Measurements from ENCODE around the gene EGLN3. TPM values are rescaled to one million over a fixed set of nuclear protein-coding genes. Genes with fewer than 3 reads are reported as not detected.

EGLN3 gene
- total RNA-seq, 1 donor from 2014 or later, result 153 TPM

DNA sequence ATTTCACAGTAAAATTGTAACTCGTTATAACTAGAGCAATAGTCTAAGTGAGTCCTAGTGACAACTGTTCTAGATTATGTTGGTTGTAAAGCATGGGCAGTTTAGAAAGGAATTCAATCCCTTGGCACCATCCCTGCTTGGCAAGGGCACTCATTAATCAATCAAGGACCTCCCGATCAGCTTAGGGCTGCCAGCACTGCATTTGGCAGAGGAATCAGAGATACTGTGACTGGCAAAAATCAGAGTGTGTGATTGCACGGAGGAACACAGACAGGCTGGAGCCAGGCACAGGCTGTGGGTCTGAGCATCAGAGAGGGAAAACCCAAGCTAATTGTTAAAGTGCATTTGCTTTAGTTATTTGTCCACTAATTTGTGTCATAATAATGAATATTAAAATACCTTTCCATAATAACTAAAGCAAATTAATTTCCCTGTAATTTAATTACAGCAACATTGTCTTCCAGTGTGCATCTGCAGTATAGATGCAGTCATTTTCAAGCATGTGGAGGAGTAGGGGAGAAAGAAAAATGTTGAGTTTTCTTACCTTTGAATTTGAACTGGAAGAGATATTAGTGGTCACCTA lies 3.2 kb upstream of the EGLN3 start:
- Histone ChIP-seq H3K9me3 (replicated peaks) (no peaks in the 10 kb centered on the region), H3K36me3 (no peaks in the 10 kb centered on the region), H3K27ac (replicated peaks) (peak overlapping the region; percentile 37), H3K27me3 (ENCODE audit: low read depth) (no peaks in the 10 kb centered on the region), H3K4me1 (peaks cover 45% of the 10 kb centered on the region), H3K4me3 (no peak overlapping the region)
- intact Hi-C loops (cut with micrococcal nuclease), result no loop called here
- no peak for DNase-seq
- TF ChIP-seq CTCF (IDR thresholded peaks at IDR 0.05; ENCODE audit: borderline replicate concordance), result no peak

DNA sequence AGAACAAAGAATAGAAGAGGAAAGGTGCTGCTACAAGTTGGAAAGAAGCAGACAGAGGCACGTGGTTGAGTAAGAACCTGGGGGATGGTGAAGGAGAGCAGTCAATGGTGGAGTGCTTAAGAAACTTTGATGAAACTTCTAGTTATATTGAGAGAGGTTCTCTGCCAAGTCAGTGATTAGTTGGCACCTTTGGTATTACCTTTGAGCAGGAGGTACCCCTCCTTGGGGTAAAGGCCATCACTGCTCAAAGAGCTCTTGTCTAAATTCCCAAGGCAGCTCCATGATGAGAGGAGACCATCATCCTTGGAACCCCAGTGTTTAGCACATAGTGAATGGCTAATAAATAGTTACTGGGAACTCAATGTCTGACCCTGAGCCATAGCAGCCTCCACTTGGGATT lies 1.7 kb upstream of the EGLN3 start:
- intact Hi-C loops (cut with micrococcal nuclease), result no loop called here
- DNase-seq, result no peak

GRCh38 chr14:33951183-33951840 lies 438 bp upstream of the EGLN3 start:
- Histone ChIP-seq H3K36me3 (no peaks in the 10 kb centered on the region), H3K4me3 (peak overlapping the region; percentile 96), H3K27me3 (ENCODE audit: low read depth) (no peaks in the 10 kb centered on the region), H3K4me1 (peaks cover 57% of the 10 kb centered on the region), H3K27ac (replicated peaks) (peak overlapping the region; percentile 90), H3K9me3 (replicated peaks) (no peaks in the 10 kb centered on the region)
- DNase-seq, result no peak
- TF ChIP-seq CTCF (IDR thresholded peaks at IDR 0.05; ENCODE audit: borderline replicate concordance), result no peak
- intact Hi-C loops (cut with micrococcal nuclease), result no loop called here

More for the DNA sequence above, 1.7 kb upstream of the EGLN3 start:
- Histone ChIP-seq H3K36me3 (no peaks in the 10 kb centered on the region), H3K9me3 (replicated peaks) (no peaks in the 10 kb centered on the region), H3K4me3 (no peak overlapping the region), H3K27me3 (ENCODE audit: low read depth) (no peaks in the 10 kb centered on the region), H3K27ac (replicated peaks) (no peak overlapping the region), H3K4me1 (peaks cover 45% of the 10 kb centered on the region)
- no peak for TF ChIP-seq CTCF (IDR thresholded peaks at IDR 0.05; ENCODE audit: borderline replicate concordance)

- intact Hi-C loops (cut with micrococcal nuclease), result loop anchor here (10.0 kb wide), 1 partner anchor 105 kb away; no protein-coding TSS in a partner anchor
- peak overlapping the region; percentile 96 for H3K4me3 ChIP-seq
- no peaks in the 10 kb centered on the region for H3K36me3 ChIP-seq
- peak overlapping the region; percentile 90 for H3K27ac ChIP-seq (replicated peaks)
- TF ChIP-seq CTCF (IDR thresholded peaks at IDR 0.05; ENCODE audit: borderline replicate concordance), result no peak
- H3K27me3 ChIP-seq (ENCODE audit: low read depth), result no peaks in the 10 kb centered on the region
- H3K9me3 ChIP-seq (replicated peaks), result no peaks in the 10 kb centered on the region
- peaks cover 76% of the 10 kb centered on the region for H3K4me1 ChIP-seq
- no peak for DNase-seq
Measured at GRCh38 chr14:33949411-33949893, 1.4 kb downstream of the EGLN3 start.

DNA sequence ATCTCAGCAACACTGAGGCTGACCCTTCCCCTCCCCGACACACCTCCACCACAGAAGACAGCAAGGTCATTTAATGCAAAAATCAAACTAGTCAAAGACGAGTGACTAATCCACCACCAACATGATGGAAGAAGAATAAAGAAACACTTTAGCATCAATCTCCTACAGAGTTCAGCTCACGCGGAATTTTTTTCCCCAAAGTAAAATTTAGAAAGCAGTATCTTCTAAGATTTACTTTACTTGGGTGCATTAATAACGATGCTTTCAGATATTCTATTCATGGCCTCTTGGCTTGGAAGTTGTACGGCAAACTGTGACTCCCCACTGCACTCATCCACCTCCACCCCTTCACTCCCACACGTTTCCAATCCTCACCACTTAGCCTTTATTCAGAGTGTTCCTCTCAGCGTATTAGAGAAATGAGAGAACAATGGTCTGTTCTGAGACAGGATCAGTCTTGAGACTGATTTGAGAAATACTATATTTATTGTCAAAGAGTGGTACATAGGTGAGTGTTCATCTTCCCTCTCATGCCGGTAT lies 1.9 kb downstream of the EGLN3 start:
- Histone ChIP-seq H3K27ac (replicated peaks) (peak overlapping the region; percentile 90), H3K4me1 (peaks cover 76% of the 10 kb centered on the region), H3K27me3 (ENCODE audit: low read depth) (no peaks in the 10 kb centered on the region), H3K4me3 (peak overlapping the region; percentile 96), H3K9me3 (replicated peaks) (no peaks in the 10 kb centered on the region), H3K36me3 (no peaks in the 10 kb centered on the region)
- intact Hi-C loops (cut with micrococcal nuclease), result loop anchor here (10.0 kb wide), 1 partner anchor 106 kb away; no protein-coding TSS in a partner anchor
- no peak for TF ChIP-seq CTCF (IDR thresholded peaks at IDR 0.05; ENCODE audit: borderline replicate concordance)
- DNase-seq, result no peak

All from left ventricle myocardium inferior (tissue), 1 donor.